WTC11 (cell line): Measurements from ENCODE around the gene SLC23A2.

ENCODE experiments used
- ELF4 ChIP-seq: sonication (generic); formaldehyde crosslinking; IDR thresholded peaks from 2 replicates; pipeline ENCODE4 v1.8.1; 2022; ENCODE audit warnings: low read depth, mild to moderate bottlenecking, moderate library complexity, missing genetic modification reagents
- TEAD4 ChIP-seq: sonication (generic); formaldehyde crosslinking; IDR thresholded peaks from 2 replicates; pipeline ENCODE4 v1.8.0; 2022; ENCODE audit warnings: mild to moderate bottlenecking, missing genetic modification reagents
- TF ChIP-seq, protein P1 (sequence below): fragments of 200-600 bp; IDR thresholded peaks from 2 replicates; pipeline ENCODE4 v1.8.0; 2022; ENCODE audit warnings: antibody characterized with exemption
- TF ChIP-seq, protein P2 (sequence below): sonication (generic); formaldehyde crosslinking; IDR thresholded peaks from 2 replicates; pipeline ENCODE4 v1.8.0; 2022; ENCODE audit warnings: mild to moderate bottlenecking, missing genetic modification reagents
- TF ChIP-seq, protein P3 (sequence below): fragments of 250-450 bp; sonication (Bioruptor Pico); IDR thresholded peaks from 2 replicates; pipeline ENCODE4 v1.9.0; 2021; ENCODE audit warnings: mild to moderate bottlenecking

DNA sequence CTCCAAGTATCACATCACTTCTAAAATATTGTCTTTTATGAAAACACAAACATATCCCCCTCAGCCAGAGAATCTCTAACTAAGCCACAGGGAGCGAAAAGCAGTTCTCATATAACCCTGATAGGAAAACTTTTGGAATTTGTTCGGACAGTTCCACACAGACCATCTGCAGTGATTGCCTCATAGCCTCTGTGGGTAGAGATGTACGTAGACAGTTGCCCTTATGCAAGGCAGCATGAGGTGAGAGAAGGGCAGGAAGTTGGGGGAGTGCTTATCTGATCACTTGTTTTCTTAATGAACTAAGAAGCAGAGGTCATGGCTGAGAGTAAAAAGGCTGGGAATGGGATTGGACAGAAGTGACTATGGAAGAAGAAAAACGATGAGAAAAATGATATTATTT lies 39.6 kb downstream of the SLC23A2 start:
- TF ChIP-seq ELF4 (CRISPR knock-in tag) (no peak), TEAD4 (CRISPR knock-in tag) (no peak)
- TF ChIP-seq, protein P1, sequence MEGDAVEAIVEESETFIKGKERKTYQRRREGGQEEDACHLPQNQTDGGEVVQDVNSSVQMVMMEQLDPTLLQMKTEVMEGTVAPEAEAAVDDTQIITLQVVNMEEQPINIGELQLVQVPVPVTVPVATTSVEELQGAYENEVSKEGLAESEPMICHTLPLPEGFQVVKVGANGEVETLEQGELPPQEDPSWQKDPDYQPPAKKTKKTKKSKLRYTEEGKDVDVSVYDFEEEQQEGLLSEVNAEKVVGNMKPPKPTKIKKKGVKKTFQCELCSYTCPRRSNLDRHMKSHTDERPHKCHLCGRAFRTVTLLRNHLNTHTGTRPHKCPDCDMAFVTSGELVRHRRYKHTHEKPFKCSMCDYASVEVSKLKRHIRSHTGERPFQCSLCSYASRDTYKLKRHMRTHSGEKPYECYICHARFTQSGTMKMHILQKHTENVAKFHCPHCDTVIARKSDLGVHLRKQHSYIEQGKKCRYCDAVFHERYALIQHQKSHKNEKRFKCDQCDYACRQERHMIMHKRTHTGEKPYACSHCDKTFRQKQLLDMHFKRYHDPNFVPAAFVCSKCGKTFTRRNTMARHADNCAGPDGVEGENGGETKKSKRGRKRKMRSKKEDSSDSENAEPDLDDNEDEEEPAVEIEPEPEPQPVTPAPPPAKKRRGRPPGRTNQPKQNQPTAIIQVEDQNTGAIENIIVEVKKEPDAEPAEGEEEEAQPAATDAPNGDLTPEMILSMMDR: no peak
- TF ChIP-seq, protein P2, sequence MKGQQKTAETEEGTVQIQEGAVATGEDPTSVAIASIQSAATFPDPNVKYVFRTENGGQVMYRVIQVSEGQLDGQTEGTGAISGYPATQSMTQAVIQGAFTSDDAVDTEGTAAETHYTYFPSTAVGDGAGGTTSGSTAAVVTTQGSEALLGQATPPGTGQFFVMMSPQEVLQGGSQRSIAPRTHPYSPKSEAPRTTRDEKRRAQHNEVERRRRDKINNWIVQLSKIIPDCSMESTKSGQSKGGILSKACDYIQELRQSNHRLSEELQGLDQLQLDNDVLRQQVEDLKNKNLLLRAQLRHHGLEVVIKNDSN (CRISPR knock-in tag): no peak
- TF ChIP-seq, protein P3, sequence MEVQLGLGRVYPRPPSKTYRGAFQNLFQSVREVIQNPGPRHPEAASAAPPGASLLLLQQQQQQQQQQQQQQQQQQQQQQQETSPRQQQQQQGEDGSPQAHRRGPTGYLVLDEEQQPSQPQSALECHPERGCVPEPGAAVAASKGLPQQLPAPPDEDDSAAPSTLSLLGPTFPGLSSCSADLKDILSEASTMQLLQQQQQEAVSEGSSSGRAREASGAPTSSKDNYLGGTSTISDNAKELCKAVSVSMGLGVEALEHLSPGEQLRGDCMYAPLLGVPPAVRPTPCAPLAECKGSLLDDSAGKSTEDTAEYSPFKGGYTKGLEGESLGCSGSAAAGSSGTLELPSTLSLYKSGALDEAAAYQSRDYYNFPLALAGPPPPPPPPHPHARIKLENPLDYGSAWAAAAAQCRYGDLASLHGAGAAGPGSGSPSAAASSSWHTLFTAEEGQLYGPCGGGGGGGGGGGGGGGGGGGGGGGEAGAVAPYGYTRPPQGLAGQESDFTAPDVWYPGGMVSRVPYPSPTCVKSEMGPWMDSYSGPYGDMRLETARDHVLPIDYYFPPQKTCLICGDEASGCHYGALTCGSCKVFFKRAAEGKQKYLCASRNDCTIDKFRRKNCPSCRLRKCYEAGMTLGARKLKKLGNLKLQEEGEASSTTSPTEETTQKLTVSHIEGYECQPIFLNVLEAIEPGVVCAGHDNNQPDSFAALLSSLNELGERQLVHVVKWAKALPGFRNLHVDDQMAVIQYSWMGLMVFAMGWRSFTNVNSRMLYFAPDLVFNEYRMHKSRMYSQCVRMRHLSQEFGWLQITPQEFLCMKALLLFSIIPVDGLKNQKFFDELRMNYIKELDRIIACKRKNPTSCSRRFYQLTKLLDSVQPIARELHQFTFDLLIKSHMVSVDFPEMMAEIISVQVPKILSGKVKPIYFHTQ: no peak
